GM12874 (cell line): ENCODE data around the gene TEDC2.

Experiments used
- TF ChIP-seq, protein P1 (sequence below): IDR thresholded peaks from 2 replicates; pipeline ENCODE4 v1.5.1; 2011; ENCODE audit warnings: low read depth, mild to moderate bottlenecking, control low read depth, low read length, moderate library complexity; ENCODE audit not compliant: insufficient read depth

TEDC2 gene

DNA sequence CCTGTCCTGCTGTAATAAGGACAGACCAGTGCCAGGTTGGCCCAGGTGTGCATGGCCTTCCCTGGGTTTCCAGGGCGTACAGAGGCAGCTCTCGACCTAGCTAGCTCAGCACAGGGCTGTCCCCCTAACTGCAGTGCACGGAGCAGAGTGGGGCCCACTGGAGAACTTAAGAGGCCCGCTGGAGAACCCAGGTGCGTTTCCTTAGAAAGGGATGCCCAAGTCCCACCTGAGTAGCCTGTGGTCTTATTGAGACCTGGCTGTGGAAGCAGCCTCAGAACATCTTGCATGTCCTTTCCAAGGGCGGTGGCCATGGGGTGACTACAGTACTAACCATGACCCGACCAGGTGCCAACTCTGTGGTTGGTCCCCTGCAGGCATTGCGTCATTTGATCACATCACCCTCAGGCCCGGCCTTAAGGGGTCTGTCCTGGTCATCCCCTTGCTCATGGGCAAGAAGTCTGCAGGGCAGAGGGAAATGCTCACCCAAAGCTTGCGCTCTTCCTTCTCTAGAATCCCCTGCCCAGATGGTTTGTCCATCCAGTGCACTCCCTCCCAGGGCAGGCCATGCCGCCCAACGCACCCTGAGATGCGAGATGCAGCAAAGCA, 34.0 kb upstream of the TEDC2 start:
- TF ChIP-seq, protein P1, sequence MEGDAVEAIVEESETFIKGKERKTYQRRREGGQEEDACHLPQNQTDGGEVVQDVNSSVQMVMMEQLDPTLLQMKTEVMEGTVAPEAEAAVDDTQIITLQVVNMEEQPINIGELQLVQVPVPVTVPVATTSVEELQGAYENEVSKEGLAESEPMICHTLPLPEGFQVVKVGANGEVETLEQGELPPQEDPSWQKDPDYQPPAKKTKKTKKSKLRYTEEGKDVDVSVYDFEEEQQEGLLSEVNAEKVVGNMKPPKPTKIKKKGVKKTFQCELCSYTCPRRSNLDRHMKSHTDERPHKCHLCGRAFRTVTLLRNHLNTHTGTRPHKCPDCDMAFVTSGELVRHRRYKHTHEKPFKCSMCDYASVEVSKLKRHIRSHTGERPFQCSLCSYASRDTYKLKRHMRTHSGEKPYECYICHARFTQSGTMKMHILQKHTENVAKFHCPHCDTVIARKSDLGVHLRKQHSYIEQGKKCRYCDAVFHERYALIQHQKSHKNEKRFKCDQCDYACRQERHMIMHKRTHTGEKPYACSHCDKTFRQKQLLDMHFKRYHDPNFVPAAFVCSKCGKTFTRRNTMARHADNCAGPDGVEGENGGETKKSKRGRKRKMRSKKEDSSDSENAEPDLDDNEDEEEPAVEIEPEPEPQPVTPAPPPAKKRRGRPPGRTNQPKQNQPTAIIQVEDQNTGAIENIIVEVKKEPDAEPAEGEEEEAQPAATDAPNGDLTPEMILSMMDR, result no peak

DNA sequence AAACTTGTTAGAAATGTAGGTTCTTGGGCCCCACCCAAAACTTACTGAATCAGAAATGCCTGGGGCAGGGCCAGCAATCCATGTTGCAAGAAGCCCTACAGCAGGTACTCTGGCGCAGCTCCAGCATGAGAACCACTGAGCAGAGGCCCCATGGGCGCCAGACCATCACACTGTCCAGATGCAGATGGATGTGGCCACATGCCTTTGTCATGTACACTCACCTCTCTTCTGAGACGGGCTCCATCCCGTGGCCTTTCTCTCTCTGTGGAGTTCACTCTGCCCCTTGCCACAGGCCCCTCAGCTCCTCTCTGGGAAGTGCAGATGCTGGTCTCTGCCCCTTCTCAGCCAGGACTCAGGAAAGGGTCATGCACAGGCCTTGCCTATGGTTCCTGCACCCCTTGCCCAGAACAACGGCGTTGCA, 33.0 kb upstream of the TEDC2 start:
- TF ChIP-seq, protein P1, result no peak

DNA sequence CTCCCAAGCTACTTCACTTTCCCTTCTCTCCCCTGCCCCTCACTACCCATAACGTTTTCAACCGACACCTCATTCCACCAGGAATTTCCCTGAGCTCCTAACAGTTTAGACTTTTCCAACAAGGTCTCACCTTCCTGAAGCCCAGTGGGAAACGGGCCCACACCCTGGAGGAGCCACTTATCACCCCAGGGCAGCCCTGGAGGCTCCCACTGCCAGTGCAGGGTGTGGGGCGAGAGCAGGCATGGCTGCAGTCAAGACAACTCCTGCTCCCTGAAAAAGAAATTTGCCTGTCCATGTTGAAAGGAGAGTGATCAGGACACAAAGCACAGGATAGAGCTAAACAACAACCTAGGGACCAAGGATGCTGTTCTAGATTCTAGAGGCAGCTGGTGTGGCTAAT, 32.4 kb upstream of the TEDC2 start:
- TF ChIP-seq, protein P1, result no peak

DNA sequence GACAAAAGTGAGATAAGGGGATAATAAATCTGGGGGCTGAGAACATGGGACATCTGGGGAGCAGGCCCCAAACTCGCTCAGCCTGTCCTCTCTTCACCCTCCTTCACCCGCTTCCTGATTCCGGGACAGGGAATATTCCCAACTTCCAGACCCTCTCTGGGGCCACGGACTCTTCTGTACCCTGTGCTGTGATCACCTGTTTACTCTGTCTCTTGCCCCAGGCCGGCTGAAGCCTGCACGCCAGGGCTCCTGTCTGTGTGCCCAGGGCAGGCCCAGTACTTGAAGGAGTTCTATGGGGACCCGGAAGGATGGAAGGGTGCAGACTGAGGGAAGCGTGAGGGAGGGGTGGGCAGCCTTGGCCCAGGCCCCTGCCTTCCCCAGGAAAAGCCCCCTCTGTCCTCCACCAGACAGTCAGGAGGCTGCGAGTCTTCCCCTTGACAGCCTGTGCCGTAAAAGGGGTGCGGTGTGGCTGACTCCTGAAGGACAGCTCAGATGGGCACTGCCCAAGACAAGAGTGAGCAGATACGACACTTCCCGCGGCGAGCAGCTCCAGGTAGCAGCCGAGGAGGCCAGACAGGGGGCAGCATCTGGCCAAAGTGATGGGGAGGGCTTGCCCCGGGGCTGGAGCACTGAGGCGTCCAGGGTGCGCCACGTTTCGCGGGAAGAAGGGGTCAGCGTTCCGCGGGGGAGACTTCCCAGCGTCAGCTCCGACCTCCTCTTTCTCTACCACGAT, 31.7 kb upstream of the TEDC2 start:
- TF ChIP-seq, protein P1, result peak; percentile 58

DNA sequence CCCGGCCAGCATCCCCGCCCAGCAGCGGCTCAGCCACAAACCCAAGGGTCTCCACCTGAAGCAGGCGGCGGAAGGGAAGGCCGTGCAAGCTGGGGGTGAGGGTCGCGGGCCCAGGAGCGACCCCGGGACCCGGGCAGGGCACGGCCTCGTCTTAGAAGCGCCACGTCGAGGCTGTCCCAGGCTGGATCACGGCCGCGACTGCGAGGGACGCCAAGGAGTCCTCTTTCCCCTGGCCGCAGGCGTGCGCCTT, 31.2 kb upstream of the TEDC2 start:
- TF ChIP-seq, protein P1, result no peak

DNA sequence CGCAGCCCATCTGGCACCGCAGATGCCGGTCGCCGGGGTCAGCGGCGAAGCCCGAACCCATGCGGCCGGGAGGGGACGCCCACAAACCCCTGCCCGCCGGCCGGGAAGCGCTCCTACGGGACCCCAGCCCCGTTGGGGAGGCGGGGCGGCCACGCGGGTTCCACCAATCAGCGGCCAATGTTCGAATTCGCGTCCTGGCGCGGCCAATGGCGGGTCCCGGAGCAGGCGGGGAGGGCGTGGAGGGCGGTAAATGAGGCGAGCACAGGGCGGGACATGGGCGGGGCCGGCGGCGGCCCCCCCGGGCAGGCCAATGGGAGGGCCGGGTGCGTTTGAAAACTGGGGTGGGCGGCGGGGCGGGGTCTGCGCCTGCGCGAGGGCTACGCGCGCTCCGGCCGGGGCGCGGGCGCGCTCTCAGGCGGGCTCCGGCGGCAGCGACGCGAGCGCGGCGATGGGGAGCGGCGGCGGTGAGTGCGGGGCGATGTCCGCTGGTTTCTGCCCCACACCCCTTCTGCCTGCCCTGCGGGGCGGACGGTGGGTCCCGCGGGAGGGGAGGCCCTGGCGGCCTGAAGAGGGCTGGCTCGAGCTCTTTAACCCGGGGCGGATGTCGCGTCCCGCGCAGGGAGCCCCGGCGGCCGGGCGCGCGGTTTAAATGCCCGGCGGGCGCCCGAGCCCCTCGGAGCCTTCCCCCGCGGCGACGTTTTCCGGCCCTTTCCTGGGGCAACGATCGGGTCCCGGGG, 30.7 kb upstream of the TEDC2 start, which contains the start of gene CCNF:
TSS of gene CCNF (plus strand) at position 414 of the 737 bp plus-strand sequence. CDS start at position 449, 35 bp downstream.
- TF ChIP-seq, protein P1, result no peak
